Caco-2 (cell line): ENCODE data around the gene NPIPB2. TPM values are rescaled to one million over a fixed set of nuclear protein-coding genes. Genes with fewer than 3 reads are reported as not detected.
"Not testable (repeated sequence)": the region's sequence is repeated elsewhere in the genome, so short reads cannot be mapped to it uniquely, and the experiment has no call there.

Experiments used
- BruUV-seq: library from RNA; stranded (reverse); fragments of 400-500 nt; replicated peaks from 2 replicates; lab custom pipeline; 2021; lab: Mats Ljungman, UMichigan
- CTCF ChIA-PET: fragments of 300-600 bp; sonication (Branson Sonifier 250); formaldehyde crosslinking; loops from one replicate; lab custom pipeline; 2022; ENCODE audit warnings: antibody characterized with exemption; lab: Charles Lee
- POLR2A ChIA-PET: fragments of 300-600 bp; sonication (Branson Sonifier 250); formaldehyde crosslinking; loops from one replicate; lab custom pipeline; 2022; ENCODE audit warnings: antibody characterized with exemption; lab: Charles Lee
- DNase-seq, 2 experiments: peaks; one replicate each; pipeline versions ENCODE4 v3.0.0 to v3.0.0-alpha.2; 2020 to 2022
- H3K27me3 ChIP-seq: replicated peaks from 2 replicates; pipeline ENCODE4 v1.6.0; 2011; ENCODE audit warnings: low read length; ENCODE audit not compliant: control insufficient read depth, insufficient read depth
- H3K36me3 ChIP-seq: 2 replicates; pipeline ENCODE4 v1.5.1; 2011; ENCODE audit warnings: low read length; ENCODE audit not compliant: control insufficient read depth, insufficient read depth
- H3K4me1 ChIP-seq: fragments of 250-450 bp; sonication (Bioruptor Pico); 2 replicates; pipeline ENCODE4 v1.5.1; 2020; ENCODE audit warnings: mild to moderate bottlenecking
- H3K4me3 ChIP-seq: 2 replicates; pipeline ENCODE4 v1.5.1; 2011; ENCODE audit warnings: low read depth, mild to moderate bottlenecking, control low read depth, low read length
- H3K9me3 ChIP-seq: fragments of 250-450 bp; sonication (Bioruptor Pico); 2 replicates; pipeline ENCODE4 v1.5.1; 2020; ENCODE audit warnings: mild to moderate bottlenecking, moderate library complexity
- H3K27ac Mint-ChIP-seq: one replicate; pipeline ENCODE4 v1.8.0; 2022; ENCODE audit warnings: mixed read lengths; ENCODE audit not compliant: unreplicated experiment
- H3K27me3 Mint-ChIP-seq: one replicate; pipeline ENCODE4 v1.8.0; 2022; ENCODE audit warnings: mixed read lengths; ENCODE audit not compliant: insufficient read depth, unreplicated experiment
- H3K36me3 Mint-ChIP-seq: one replicate; pipeline ENCODE4 v1.8.0; 2022; ENCODE audit warnings: mild to moderate bottlenecking, mixed read lengths; ENCODE audit not compliant: insufficient read depth, unreplicated experiment
- H3K4me1 Mint-ChIP-seq: one replicate; pipeline ENCODE4 v1.8.0; 2022; ENCODE audit warnings: low read depth, mixed read lengths; ENCODE audit not compliant: unreplicated experiment
- H3K4me3 Mint-ChIP-seq: one replicate; pipeline ENCODE4 v1.8.0; 2022; ENCODE audit warnings: mild to moderate bottlenecking, moderate library complexity, mixed read lengths; ENCODE audit not compliant: unreplicated experiment
- H3K9me3 Mint-ChIP-seq: one replicate; pipeline ENCODE4 v1.8.0; 2022; ENCODE audit warnings: mixed read lengths; ENCODE audit not compliant: unreplicated experiment
- CTCF ChIP-seq, 2 experiments: fragments of 200-600 bp in 1 of 2; IDR thresholded peaks; 1 replicate in 1 of 2; 2 replicates in 1 of 2; pipeline versions ENCODE4 v1.5.1 to v1.8.0; 2011 to 2022; ENCODE audit warnings: antibody characterized with exemption in 1 of 2, control low read depth in 1 of 2, inconsistent platforms in 1 of 2, low read depth in 1 of 2, low read length in 1 of 2, mild to moderate bottlenecking in 1 of 2, moderate library complexity in 1 of 2; ENCODE audit not compliant: insufficient read depth in 1 of 2, severe bottlenecking in 1 of 2, unreplicated experiment in 1 of 2
- intact Hi-C: fragments of 100-400 bp; cut with micrococcal nuclease; formaldehyde crosslinking; loops from one replicate; pipeline ENCODE4 v1.10.0; 2022; ENCODE audit not compliant: unreplicated experiment
- total RNA-seq: library from RNA; stranded (reverse); gene quantifications from 2 replicates; pipeline ENCODE4 v1.2.3, GENCODE V29; 2022

Gene NPIPB2
- total RNA-seq, 1 experiment from 2014 or later, result 6.8 TPM

- H3K27me3 ChIP-seq, result no peaks in the 10 kb centered on the region
- no peaks in the 10 kb centered on the region for H3K9me3 ChIP-seq
- no peaks in the 10 kb centered on the region for H3K27me3 Mint-ChIP-seq
- H3K9me3 Mint-ChIP-seq, result no peaks in the 10 kb centered on the region
- no peaks in the 10 kb centered on the region for H3K36me3 ChIP-seq
- intact Hi-C loops, result no loop called here
- TF ChIP-seq CTCF (IDR thresholded peaks at IDR 0.05; ENCODE audit: insufficient read depth in 1 of 2, low read depth in 1 of 2, low read length in 1 of 2, severe bottlenecking in 1 of 2, unreplicated experiment in 1 of 2), result no peak
- H3K4me3 ChIP-seq, result no peak overlapping the region
- ChIA-PET POLR2A (no interaction called here), CTCF (interaction anchor here (0.7 kb wide), 1 partner anchor 22 kb away, joined by 6 read pairs; no protein-coding TSS in a partner anchor)
- no peaks in the 10 kb centered on the region for H3K4me1 ChIP-seq
- BruUV-seq, result no TSS peak
- no peaks in the 10 kb centered on the region for H3K4me1 Mint-ChIP-seq
- H3K36me3 Mint-ChIP-seq, result no peaks in the 10 kb centered on the region
- DNase-seq, result no peak
- no peak overlapping the region for H3K27ac Mint-ChIP-seq
- H3K4me3 Mint-ChIP-seq, result no peak overlapping the region
These were observed 4.6 kb upstream of the NPIPB2 start for GRCh38 chr16:11946433-11946832.

DNA sequence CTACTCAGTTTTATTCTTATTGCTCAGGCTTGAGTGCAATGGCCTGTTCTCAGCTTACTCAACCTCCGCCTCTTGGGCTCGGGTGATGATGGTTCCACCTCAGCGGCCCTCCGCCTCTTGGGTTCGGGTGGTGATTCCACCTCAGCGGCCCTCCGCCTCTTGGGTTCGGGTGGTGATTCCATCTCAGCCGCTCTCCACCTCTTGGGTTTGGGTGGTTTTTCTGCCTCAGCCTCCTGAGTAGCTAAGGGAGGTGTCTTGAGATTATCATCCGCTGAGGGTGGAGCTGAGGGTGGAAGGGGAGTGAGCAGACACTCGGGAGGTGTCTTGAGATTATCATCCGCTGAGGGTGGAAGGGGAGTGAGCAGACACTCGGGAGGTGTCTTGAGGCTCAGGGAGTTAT, 14.5 kb downstream of the NPIPB2 start:
- H3K9me3 Mint-ChIP-seq, H3K27me3 ChIP-seq, H3K9me3 ChIP-seq, POLR2A ChIA-PET, CTCF ChIA-PET, H3K36me3 Mint-ChIP-seq, H3K4me3 ChIP-seq, H3K4me1 ChIP-seq, H3K4me3 Mint-ChIP-seq, H3K36me3 ChIP-seq, H3K4me1 Mint-ChIP-seq, intact Hi-C loops, BruUV-seq, DNase-seq, H3K27ac Mint-ChIP-seq, H3K27me3 Mint-ChIP-seq: not testable (repeated sequence)

- H3K4me3 Mint-ChIP-seq, H3K4me3 ChIP-seq, H3K4me1 ChIP-seq, H3K36me3 ChIP-seq, BruUV-seq, H3K27ac Mint-ChIP-seq, H3K27me3 ChIP-seq, H3K9me3 ChIP-seq, DNase-seq, POLR2A ChIA-PET, H3K9me3 Mint-ChIP-seq, CTCF ChIA-PET, H3K36me3 Mint-ChIP-seq, intact Hi-C loops, H3K27me3 Mint-ChIP-seq, H3K4me1 Mint-ChIP-seq: not testable (repeated sequence)
These were observed 17.8 kb downstream of the NPIPB2 start for GRCh38 chr16:11924046-11924445.

DNA sequence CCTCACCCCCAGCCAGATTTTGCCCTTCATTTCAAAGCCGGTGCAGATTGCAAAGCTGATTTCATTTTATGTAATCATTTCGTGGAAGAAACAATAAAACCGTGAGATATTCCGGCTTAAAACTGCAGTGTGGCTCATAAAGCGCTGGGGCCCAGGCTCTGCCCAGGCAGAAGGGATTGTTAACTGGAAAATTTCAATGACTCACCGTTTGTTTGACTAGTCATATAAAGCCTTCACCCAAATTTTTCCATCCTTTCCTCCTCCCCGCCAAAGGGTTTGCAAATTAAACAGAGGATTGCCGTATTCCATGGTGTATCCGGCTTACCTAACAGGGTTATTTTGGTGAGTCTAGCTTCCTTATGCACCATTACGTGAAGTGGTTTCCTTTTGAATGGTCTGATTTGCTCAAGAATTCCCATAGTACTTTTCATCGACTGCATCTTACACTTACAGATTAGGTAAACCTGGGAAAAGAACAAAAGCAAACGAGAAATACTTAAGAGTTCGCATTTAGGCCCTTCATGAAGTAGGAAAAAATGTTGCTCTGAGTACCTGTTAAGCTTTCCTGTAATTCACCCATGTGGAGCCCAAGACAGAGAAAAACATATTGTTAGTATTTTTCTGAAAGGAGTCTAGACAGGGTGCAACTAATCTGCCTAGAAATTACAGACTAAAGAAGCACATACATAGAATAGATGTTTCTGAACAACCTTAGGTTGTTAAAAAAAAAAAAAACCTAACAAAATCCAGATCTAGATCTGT, 25.1 kb downstream of the NPIPB2 start:
- ChIA-PET CTCF (interaction anchor here (1.2 to 1.4 kb wide), 2 partner anchors 60 to 151 kb away, joined by 5 to 7 read pairs; partner anchors contain the start of gene SNX29), POLR2A (interaction anchor here (1.4 kb wide), 1 partner anchor 66 kb away, joined by 4 read pairs; no protein-coding TSS in a partner anchor)
- H3K4me3 Mint-ChIP-seq, result peak overlapping the region; percentile 89
- no peaks in the 10 kb centered on the region for H3K9me3 Mint-ChIP-seq
- H3K9me3 ChIP-seq, result no peaks in the 10 kb centered on the region
- no peaks in the 10 kb centered on the region for H3K27me3 Mint-ChIP-seq
- H3K4me1 Mint-ChIP-seq, result peaks cover 16% of the 10 kb centered on the region
- intact Hi-C loops, result loop anchor here (2.0 to 5.0 kb wide), 2 partner anchors 61 to 104 kb away; partner anchors contain the start of gene SNX29
- DNase-seq, result peak; percentile 67 to 73
- H3K27me3 ChIP-seq, result no peaks in the 10 kb centered on the region
- H3K36me3 Mint-ChIP-seq, result peaks cover 26% of the 10 kb centered on the region
- no peak for TF ChIP-seq CTCF (IDR thresholded peaks at IDR 0.05; ENCODE audit: insufficient read depth in 1 of 2, low read depth in 1 of 2, low read length in 1 of 2, severe bottlenecking in 1 of 2, unreplicated experiment in 1 of 2)
- H3K27ac Mint-ChIP-seq, result peak overlapping the region; percentile 95
- BruUV-seq, result TSS peak; percentile 95
- H3K36me3 ChIP-seq, result no peaks in the 10 kb centered on the region
- peak overlapping the region; percentile 45 for H3K4me3 ChIP-seq
- H3K4me1 ChIP-seq, result no peaks in the 10 kb centered on the region
